MCF 10A (cell line): ENCODE measurements around the gene HLF. TPM values are rescaled to one million over a fixed set of nuclear protein-coding genes. Genes with fewer than 3 reads are reported as not detected.

Source experiments
- BruUV-seq: library from RNA; stranded (reverse); fragments of 400-500 nt; replicated peaks from 2 replicates; lab custom pipeline; 2021; lab: Mats Ljungman, UMichigan
- CTCF ChIA-PET: fragments of 300-600 bp; sonication (Branson Sonifier 250); formaldehyde crosslinking; extraction: SDS; loops from one replicate; lab custom pipeline; 2021; ENCODE audit warnings: antibody characterized with exemption, inconsistent platforms; lab: Yijun Ruan, JAX
- POLR2A ChIA-PET: fragments of 300-600, 350-650 bp; sonication (Branson Sonifier 250); formaldehyde crosslinking; extraction: SDS; loops from one replicate; lab custom pipeline; 2020; ENCODE audit warnings: antibody characterized with exemption, inconsistent platforms; lab: Yijun Ruan, JAX
- DNase-seq: peaks from one replicate; pipeline ENCODE4 v3.0.0-alpha.2; 2018; ENCODE audit not compliant: unreplicated experiment
- H3K27ac Mint-ChIP-seq: one replicate; pipeline ENCODE4 v1.8.0; 2022; ENCODE audit warnings: mild to moderate bottlenecking, low read depth, mixed read lengths; ENCODE audit not compliant: unreplicated experiment
- H3K27me3 Mint-ChIP-seq: one replicate; pipeline ENCODE4 v1.8.0; 2022; ENCODE audit warnings: mixed read lengths; ENCODE audit not compliant: insufficient read depth, unreplicated experiment
- H3K36me3 Mint-ChIP-seq: one replicate; pipeline ENCODE4 v1.8.0; 2022; ENCODE audit warnings: mild to moderate bottlenecking, moderate library complexity, mixed read lengths; ENCODE audit not compliant: insufficient read depth, unreplicated experiment
- H3K4me1 Mint-ChIP-seq: one replicate; pipeline ENCODE4 v1.8.0; 2022; ENCODE audit warnings: mixed read lengths; ENCODE audit not compliant: insufficient read depth, unreplicated experiment
- H3K4me3 Mint-ChIP-seq: one replicate; pipeline ENCODE4 v1.8.0; 2022; ENCODE audit warnings: mild to moderate bottlenecking, moderate library complexity, mixed read lengths; ENCODE audit not compliant: unreplicated experiment
- H3K9me3 Mint-ChIP-seq: one replicate; pipeline ENCODE4 v1.8.0; 2022; ENCODE audit warnings: mixed read lengths; ENCODE audit not compliant: unreplicated experiment
- intact Hi-C: fragments of 100-400 bp; cut with micrococcal nuclease; formaldehyde crosslinking; loops from 2 replicates; pipeline ENCODE4 v1.14.1; 2022
- total RNA-seq: library from RNA; stranded (reverse); gene quantifications from 2 replicates; pipeline ENCODE4 v1.2.3, GENCODE V29; 2022
- TF ChIP-seq, protein P1 (sequence below): fragments of 200-600 bp; IDR thresholded peaks from one replicate; pipeline ENCODE4 v1.8.0; 2022; ENCODE audit warnings: antibody characterized with exemption, mild to moderate bottlenecking; ENCODE audit not compliant: unreplicated experiment

Gene HLF
- total RNA-seq, 1 experiment from 2014 or later = 0.23 TPM

DNA sequence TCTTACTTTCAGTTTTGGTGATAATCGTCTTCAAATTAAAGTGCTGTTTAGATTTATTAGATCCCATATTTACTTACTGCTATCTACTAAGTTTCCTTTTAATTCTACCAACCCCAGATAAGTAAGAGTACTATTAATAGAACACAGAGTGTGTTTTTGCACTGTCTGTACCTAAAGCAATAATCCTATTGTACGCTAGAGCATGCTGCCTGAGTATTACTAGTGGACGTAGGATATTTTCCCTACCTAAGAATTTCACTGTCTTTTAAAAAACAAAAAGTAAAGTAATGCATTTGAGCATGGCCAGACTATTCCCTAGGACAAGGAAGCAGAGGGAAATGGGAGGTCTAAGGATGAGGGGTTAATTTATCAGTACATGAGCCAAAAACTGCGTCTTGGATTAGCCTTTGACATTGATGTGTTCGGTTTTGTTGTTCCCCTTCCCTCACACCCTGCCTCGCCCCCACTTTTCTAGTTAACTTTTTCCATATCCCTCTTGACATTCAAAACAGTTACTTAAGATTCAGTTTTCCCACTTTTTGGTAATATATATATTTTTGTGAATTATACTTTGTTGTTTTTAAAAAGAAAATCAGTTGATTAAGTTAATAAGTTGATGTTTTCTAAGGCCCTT is 56.8 kb downstream of the HLF start:
- no peak for DNase-seq
- H3K27me3 Mint-ChIP-seq = no peaks in the 10 kb centered on the region
- CTCF ChIA-PET = no interaction called here
- H3K36me3 Mint-ChIP-seq = no peaks in the 10 kb centered on the region
- BruUV-seq = no TSS peak
- TF ChIP-seq, protein P1, sequence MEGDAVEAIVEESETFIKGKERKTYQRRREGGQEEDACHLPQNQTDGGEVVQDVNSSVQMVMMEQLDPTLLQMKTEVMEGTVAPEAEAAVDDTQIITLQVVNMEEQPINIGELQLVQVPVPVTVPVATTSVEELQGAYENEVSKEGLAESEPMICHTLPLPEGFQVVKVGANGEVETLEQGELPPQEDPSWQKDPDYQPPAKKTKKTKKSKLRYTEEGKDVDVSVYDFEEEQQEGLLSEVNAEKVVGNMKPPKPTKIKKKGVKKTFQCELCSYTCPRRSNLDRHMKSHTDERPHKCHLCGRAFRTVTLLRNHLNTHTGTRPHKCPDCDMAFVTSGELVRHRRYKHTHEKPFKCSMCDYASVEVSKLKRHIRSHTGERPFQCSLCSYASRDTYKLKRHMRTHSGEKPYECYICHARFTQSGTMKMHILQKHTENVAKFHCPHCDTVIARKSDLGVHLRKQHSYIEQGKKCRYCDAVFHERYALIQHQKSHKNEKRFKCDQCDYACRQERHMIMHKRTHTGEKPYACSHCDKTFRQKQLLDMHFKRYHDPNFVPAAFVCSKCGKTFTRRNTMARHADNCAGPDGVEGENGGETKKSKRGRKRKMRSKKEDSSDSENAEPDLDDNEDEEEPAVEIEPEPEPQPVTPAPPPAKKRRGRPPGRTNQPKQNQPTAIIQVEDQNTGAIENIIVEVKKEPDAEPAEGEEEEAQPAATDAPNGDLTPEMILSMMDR = no peak
- intact Hi-C loops = no loop called here
- no peaks in the 10 kb centered on the region for H3K4me1 Mint-ChIP-seq
- POLR2A ChIA-PET = no interaction called here
- no peak overlapping the region for H3K4me3 Mint-ChIP-seq
- H3K9me3 Mint-ChIP-seq = no peaks in the 10 kb centered on the region
- no peak overlapping the region for H3K27ac Mint-ChIP-seq

DNA sequence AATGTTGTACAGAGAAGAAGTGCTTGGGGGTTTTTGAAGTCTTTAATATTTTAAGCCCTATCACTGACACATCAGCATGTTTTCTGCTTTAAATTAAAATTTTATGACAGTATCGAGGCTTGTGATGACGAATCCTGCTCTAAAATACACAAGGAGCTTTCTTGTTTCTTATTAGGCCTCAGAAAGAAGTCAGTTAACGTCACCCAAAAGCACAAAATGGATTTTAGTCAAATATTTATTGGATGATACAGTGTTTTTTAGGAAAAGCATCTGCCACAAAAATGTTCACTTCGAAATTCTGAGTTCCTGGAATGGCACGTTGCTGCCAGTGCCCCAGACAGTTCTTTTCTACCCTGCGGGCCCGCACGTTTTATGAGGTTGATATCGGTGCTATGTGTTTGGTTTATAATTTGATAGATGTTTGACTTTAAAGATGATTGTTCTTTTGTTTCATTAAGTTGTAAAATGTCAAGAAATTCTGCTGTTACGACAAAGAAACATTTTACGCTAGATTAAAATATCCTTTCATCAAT is 57.8 kb downstream of the HLF start:
- Mint-ChIP-seq H3K4me1 (peaks cover 2% of the 10 kb centered on the region), H3K36me3 (no peaks in the 10 kb centered on the region), H3K27ac (no peak overlapping the region), H3K9me3 (no peaks in the 10 kb centered on the region), H3K27me3 (no peaks in the 10 kb centered on the region), H3K4me3 (no peak overlapping the region)
- CTCF ChIA-PET = no interaction called here
- no TSS peak for BruUV-seq
- POLR2A ChIA-PET = no interaction called here
- no peak for DNase-seq
- intact Hi-C loops = no loop called here
- TF ChIP-seq, protein P1 = no peak

DNA sequence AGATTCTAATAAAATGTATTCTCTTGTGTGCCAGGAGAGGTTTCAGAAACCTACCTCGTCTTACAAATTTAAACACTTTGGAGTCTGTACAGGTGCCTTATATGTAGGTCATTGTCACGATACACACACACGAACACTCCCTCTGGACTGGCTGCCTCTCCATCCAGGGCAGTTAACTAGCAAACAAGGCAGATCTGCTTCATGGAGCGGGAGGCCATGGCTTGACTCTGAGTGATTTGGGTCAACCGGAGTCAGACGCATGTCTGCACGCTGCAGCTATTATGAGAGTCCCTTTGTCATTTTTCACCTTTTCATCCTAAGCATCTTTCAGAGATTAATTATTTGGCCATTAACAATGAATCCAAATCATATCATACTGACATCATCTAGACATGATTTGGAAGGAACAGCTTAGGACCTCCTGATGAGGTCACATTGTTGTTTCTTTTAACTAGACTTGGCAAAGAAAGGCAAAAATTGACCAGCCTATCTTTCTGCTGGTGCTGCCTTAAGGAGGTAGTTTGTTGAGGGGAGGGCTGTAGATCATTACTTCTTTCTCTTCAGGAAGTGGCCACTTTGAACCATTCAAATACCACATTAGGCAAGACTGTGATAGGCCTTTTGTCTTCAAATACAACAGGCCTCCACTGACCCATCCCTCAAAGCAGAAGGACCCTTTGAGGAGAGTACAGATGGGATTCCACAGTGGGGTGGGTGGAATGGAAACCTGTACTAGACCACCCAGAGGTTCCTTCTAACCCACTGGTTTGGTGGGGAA is 58.9 kb downstream of the HLF start:
- H3K4me1 Mint-ChIP-seq = peaks cover 7% of the 10 kb centered on the region
- H3K9me3 Mint-ChIP-seq = no peaks in the 10 kb centered on the region
- POLR2A ChIA-PET = interaction anchor here (0.7 kb wide), 1 partner anchor 39 kb away, joined by 5 read pairs; no protein-coding TSS in a partner anchor
- no peak overlapping the region for H3K4me3 Mint-ChIP-seq
- no peaks in the 10 kb centered on the region for H3K27me3 Mint-ChIP-seq
- intact Hi-C loops = no loop called here
- TF ChIP-seq, protein P1 = no peak
- no peaks in the 10 kb centered on the region for H3K36me3 Mint-ChIP-seq
- no peak for DNase-seq
- BruUV-seq = no TSS peak
- H3K27ac Mint-ChIP-seq = no peak overlapping the region
- CTCF ChIA-PET = interaction anchor here (1.0 kb wide), 1 partner anchor 34 kb away, joined by 3 read pairs; no protein-coding TSS in a partner anchor

DNA sequence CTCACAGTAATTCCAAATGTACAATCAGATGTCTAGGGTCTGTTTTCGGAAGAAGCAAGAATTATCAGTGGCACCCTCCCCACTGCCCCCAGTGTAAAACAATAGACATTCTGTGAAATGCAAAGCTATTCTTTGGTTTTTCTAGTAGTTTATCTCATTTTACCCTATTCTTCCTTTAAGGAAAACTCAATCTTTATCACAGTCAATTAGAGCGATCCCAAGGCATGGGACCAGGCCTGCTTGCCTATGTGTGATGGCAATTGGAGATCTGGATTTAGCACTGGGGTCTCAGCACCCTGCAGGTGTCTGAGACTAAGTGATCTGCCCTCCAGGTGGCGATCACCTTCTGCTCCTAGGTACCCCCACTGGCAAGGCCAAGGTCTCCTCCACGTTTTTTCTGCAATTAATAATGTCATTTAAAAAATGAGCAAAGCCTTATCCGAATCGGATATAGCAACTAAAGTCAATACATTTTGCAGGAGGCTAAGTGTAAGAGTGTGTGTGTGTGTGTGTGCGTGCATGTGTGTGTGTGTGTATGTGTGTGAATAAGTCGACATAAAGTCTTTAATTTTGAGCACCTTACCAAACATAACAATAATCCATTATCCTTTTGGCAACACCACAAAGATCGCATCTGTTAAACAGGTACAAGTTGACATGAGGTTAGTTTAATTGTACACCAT is 59.7 kb downstream of the HLF start:
- ChIA-PET POLR2A (no interaction called here), CTCF (interaction anchor here (1.0 to 2.0 kb wide), 2 partner anchors 25 to 33 kb away, joined by 3 to 5 read pairs; no protein-coding TSS in a partner anchor)
- no peak for DNase-seq
- intact Hi-C loops = no loop called here
- no TSS peak for BruUV-seq
- H3K4me3 Mint-ChIP-seq = no peak overlapping the region
- no peaks in the 10 kb centered on the region for H3K27me3 Mint-ChIP-seq
- H3K4me1 Mint-ChIP-seq = peaks cover 7% of the 10 kb centered on the region
- TF ChIP-seq, protein P1 = no peak
- H3K9me3 Mint-ChIP-seq = no peaks in the 10 kb centered on the region
- H3K27ac Mint-ChIP-seq = no peak overlapping the region
- H3K36me3 Mint-ChIP-seq = no peaks in the 10 kb centered on the region
